ACC112 (cell line): ENCODE measurements around the gene GRWD1.

ENCODE experiments used
- H2AFZ ChIP-seq: fragments of 200-600 bp; sonication (generic); one replicate; pipeline ENCODE4 v1.6.0; 2017; ENCODE audit warnings: antibody characterized with exemption, low read length; ENCODE audit not compliant: unreplicated experiment
- H3K27ac ChIP-seq: fragments of 200-600 bp; sonication (generic); 2 replicates; pipeline ENCODE4 v1.5.1; 2014; ENCODE audit warnings: low read depth, mild to moderate bottlenecking, antibody characterized with exemption, low read length, moderate library complexity
- H3K27me3 ChIP-seq: fragments of 200-600 bp; sonication (generic); 2 replicates; pipeline ENCODE4 v1.6.1; 2014; ENCODE audit warnings: mild to moderate bottlenecking, antibody characterized with exemption, low read length, moderate library complexity, mixed read lengths; ENCODE audit not compliant: insufficient read depth
- H3K36me3 ChIP-seq: fragments of 200-600 bp; sonication (generic); 2 replicates; pipeline ENCODE4 v1.6.1; 2016; ENCODE audit warnings: mild to moderate bottlenecking, antibody characterized with exemption, low read length, moderate library complexity, mixed read lengths; ENCODE audit not compliant: insufficient read depth
- H3K4me1 ChIP-seq: fragments of 200-600 bp; sonication (generic); one replicate; pipeline ENCODE4 v1.6.1; 2016; ENCODE audit warnings: low read length, mixed read lengths; ENCODE audit not compliant: insufficient read depth, unreplicated experiment, control insufficient read depth
- H3K4me3 ChIP-seq: fragments of 200-600 bp; sonication (generic); 2 replicates; pipeline ENCODE4 v1.5.1; 2014; ENCODE audit warnings: mild to moderate bottlenecking, low read depth, low read length
- H3K79me2 ChIP-seq: fragments of 200-600 bp; sonication (generic); one replicate; pipeline ENCODE4 v1.6.0; 2016; ENCODE audit warnings: low read length; ENCODE audit not compliant: control insufficient read depth, unreplicated experiment, insufficient read depth

The GRWD1 gene

DNA sequence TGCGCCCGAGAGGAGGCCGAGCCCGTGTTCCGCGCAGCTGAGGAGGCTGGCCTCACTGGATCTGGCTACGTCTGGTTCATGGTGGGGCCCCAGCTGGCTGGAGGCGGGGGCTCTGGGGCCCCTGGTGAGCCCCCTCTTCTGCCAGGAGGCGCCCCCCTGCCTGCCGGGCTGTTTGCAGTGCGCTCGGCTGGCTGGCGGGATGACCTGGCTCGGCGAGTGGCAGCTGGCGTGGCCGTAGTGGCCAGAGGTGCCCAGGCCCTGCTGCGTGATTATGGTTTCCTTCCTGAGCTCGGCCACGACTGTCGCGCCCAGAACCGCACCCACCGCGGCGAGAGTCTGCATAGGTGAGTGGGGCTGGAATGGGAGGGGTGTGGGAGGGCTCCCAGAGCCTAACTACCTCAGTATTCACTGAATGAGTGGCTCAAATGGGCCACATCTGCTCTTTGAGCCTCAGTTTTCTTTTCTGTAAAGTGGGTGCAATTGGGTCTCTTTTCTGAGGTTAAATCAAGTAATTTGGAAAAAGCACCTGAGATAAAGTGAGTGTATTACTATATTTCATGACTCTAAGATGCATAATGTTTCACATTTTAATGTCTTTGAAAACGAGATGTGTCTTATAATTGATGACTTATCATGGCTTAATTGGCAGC is 40.6 kb upstream of the GRWD1 start:
- no peak overlapping the region for H2AFZ ChIP-seq
- H3K4me1 ChIP-seq: no peaks in the 10 kb centered on the region
- no peak overlapping the region for H3K4me3 ChIP-seq
- no peaks in the 10 kb centered on the region for H3K79me2 ChIP-seq
- H3K27ac ChIP-seq: no peak overlapping the region
- no peaks in the 10 kb centered on the region for H3K27me3 ChIP-seq
- no peaks in the 10 kb centered on the region for H3K36me3 ChIP-seq

DNA sequence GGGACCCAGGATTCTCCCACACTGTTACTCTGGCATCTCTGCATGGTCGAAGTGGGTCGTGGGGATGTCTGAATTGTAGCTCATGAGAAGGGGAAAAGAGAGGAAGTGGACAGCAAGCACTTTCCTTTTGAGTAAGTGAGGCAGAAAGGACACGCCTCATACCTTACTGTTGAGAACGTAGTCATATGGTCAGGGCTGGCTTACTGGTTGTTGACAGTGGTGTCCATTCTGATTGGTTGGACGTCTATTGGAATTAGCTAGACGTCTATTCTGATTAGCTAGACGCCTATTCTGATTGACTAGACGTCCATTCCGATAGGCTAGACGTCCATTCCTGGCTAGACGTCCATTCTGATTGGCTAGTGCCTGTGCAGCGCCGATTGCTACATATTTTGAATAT is 39.9 kb upstream of the GRWD1 start:
- Histone ChIP-seq H3K4me3 (no peak overlapping the region), H3K79me2 (no peaks in the 10 kb centered on the region), H3K4me1 (no peaks in the 10 kb centered on the region), H3K27me3 (no peaks in the 10 kb centered on the region), H3K36me3 (no peaks in the 10 kb centered on the region), H3K27ac (no peak overlapping the region), H2AFZ (no peak overlapping the region)

DNA sequence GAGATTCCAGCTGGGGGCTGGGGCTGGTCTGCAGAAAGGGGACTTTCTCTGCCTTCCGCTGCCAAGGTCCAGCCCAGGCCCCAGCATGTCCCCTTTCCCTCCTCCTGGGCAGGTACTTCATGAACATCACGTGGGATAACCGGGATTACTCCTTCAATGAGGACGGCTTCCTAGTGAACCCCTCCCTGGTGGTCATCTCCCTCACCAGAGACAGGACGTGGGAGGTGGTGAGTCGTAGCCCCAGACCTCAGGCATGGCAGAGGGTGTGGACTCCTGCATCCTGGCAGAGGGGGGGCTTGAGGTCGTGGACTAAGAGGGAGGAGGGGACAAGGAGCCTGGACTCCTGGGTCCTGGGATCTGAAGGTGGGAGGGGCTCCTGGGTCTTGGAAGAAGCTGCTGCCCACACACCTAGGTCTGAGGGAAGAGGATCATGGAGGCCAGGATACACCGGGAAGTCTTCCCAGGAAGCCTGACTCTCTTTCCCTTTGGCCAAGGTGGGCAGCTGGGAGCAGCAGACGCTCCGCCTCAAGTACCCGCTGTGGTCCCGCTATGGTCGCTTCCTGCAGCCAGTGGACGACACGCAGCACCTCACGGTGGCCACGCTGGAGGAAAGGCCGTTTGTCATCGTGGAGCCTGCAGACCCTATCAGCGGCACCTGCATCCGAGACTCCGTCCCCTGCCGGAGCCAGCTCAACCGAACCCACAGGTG is 31.8 kb upstream of the GRWD1 start:
- Histone ChIP-seq H3K27ac (no peak overlapping the region), H3K36me3 (no peaks in the 10 kb centered on the region), H3K79me2 (no peaks in the 10 kb centered on the region), H3K4me1 (peaks cover 14% of the 10 kb centered on the region), H3K4me3 (peak overlapping the region; percentile 74), H2AFZ (peak overlapping the region; percentile 32), H3K27me3 (no peaks in the 10 kb centered on the region)

DNA sequence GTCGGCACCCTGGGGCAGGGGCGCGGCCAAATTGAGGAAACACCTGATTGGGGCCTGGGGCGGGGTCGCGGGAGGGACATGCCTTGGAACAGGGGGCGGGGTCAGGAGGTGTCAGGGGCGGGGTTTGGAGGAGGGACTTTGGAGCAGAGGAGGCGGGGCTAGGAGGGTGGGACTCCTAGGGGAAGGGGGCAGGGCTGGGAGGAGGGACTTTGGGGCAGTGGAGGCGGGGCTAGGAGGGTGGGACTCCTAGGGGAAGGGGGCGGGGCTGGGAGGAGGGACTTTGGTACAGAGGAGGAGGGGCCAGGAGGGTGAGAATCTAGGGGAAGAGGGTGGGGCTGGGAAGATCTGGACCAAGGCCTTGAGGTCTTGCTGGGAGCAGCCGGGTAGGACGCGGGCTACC is 30.4 kb upstream of the GRWD1 start:
- H3K4me1 ChIP-seq: peaks cover 14% of the 10 kb centered on the region
- H3K27me3 ChIP-seq: no peaks in the 10 kb centered on the region
- H2AFZ ChIP-seq: no peak overlapping the region
- no peak overlapping the region for H3K27ac ChIP-seq
- no peaks in the 10 kb centered on the region for H3K36me3 ChIP-seq
- H3K79me2 ChIP-seq: no peaks in the 10 kb centered on the region
- peak overlapping the region; percentile 74 for H3K4me3 ChIP-seq

DNA sequence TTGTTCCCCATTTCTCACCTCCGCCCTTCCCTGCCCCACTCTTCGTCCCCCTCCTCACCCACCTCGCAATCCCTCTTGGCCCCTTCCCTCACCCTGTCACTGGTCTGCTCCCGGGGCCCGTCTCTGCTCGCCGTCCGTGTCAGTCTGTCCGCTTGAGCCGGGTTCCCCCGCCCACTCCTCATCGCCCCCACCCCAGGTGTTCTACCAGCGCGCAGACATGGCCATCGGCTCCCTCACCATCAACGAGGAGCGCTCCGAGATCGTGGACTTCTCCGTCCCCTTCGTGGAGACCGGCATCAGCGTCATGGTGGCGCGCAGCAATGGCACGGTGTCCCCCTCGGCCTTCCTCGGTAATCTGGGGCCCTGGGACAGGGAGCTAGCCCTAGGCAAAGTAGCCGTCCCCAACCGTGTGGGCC is 30.0 kb upstream of the GRWD1 start:
- Histone ChIP-seq H3K4me3 (peak overlapping the region; percentile 57; the same call in 1 of the 2 replicates), H2AFZ (no peak overlapping the region), H3K4me1 (peaks cover 14% of the 10 kb centered on the region), H3K36me3 (no peaks in the 10 kb centered on the region), H3K27ac (no peak overlapping the region), H3K27me3 (no peaks in the 10 kb centered on the region), H3K79me2 (no peaks in the 10 kb centered on the region)

DNA sequence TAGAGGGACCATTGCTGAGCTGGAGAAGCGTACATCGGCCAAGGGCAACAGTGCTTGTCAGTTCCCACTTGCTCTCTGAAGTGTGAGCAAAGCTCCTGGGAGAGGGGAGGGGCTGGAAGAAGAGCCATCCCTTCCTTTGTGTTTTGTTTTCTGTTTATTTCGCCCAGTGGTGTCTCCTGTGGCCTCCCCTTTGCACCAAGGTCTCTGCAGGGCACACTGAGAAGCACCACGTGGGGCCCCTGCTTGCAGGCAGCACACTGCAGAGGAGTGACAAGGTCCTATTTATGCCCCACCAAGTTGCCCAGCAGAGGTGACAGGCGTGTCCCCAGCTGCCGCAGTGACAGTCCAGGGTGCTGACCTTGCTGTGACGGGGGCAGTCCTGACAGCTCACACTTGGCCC is 28.4 kb upstream of the GRWD1 start:
- Histone ChIP-seq H3K27ac (no peak overlapping the region), H3K79me2 (no peaks in the 10 kb centered on the region), H3K27me3 (no peaks in the 10 kb centered on the region), H3K36me3 (no peaks in the 10 kb centered on the region), H3K4me3 (no peak overlapping the region), H3K4me1 (peaks cover 21% of the 10 kb centered on the region), H2AFZ (no peak overlapping the region)

DNA sequence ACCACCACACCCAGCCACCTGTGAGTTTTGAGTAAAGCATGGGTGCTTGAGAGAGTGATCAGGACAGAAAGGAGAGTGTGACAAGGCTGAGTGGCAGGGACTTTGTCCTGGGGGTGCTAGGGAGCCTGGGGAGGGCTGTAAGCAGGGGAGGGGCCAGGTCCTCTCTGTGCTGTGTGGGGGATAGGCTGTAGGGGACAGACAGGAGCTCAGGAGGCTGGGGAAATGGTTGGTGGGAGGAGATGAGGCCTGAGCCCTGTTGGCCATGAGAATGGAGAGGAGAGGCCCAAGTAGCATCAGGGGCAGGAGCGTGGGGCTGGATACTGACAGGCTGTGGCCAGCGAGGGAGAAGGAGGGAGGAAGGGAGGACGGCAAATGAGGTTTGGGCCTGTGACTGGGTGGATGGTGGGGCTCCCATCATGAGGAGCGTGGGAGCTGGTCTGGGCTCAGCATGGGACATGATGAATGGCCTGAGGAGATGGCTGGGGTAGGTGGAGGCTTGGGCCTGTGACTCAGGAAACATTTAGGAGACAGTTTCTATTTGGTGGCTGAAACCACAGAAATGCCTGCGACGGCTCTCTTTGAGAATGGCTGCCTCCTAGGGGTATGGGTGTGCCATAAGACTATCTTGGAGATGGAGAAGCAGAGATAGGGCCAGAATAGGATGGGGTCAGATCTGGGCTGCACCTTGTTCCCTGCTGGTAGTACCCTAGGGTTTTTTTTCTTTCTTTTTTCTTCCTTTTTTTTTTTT is 27.3 kb upstream of the GRWD1 start:
- Histone ChIP-seq H3K4me1 (peaks cover 21% of the 10 kb centered on the region), H3K27ac (no peak overlapping the region), H3K4me3 (no peak overlapping the region), H3K36me3 (no peaks in the 10 kb centered on the region), H2AFZ (no peak overlapping the region), H3K79me2 (no peaks in the 10 kb centered on the region), H3K27me3 (no peaks in the 10 kb centered on the region)

DNA sequence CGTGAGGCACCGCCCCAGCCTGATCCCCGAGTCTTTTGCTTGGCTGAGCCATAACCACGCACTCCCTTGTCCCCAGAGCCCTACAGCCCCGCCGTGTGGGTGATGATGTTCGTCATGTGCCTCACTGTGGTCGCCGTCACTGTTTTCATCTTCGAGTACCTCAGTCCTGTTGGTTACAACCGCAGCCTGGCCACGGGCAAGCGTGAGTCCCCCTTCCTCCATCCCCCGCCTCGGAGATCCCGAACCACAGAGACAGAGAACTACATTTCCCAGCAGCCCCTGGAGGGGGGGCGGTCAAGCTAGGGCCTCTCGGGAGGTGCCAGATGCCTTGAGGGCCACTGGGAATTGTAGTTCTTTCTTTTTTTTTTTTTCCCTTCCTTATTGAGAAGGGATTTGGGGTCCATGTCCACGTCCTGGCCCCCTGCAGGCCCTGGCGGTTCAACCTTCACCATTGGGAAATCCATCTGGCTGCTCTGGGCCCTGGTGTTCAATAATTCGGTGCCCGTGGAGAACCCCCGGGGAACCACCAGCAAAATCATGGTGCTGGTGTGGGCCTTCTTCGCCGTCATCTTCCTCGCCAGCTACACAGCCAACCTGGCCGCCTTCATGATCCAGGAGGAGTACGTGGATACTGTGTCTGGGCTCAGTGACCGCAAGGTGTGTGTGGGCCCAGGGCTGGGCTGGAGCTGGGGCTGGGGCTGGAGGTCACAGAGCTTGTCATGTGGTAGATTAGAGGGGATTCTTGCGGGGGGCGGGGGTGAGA is 26.4 kb upstream of the GRWD1 start:
- H2AFZ ChIP-seq: no peak overlapping the region
- H3K36me3 ChIP-seq: no peaks in the 10 kb centered on the region
- H3K4me3 ChIP-seq: no peak overlapping the region
- H3K4me1 ChIP-seq: peaks cover 13% of the 10 kb centered on the region
- H3K27me3 ChIP-seq: no peaks in the 10 kb centered on the region
- H3K27ac ChIP-seq: no peak overlapping the region
- no peaks in the 10 kb centered on the region for H3K79me2 ChIP-seq

DNA sequence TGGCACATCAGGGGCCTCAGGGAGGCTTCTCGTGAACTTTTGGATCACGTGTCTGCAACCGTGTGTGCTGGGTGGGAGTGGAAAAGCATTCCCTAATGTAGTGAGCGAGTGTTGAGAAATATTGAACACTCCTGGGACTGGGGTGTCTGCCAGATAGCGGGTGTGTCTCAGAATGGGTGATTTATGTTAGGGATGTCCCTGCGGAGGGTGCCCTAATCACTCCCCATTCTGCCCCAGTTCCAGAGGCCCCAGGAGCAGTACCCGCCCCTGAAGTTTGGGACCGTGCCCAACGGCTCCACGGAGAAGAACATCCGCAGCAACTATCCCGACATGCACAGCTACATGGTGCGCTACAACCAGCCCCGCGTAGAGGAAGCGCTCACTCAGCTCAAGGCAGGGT is 24.2 kb upstream of the GRWD1 start:
- Histone ChIP-seq H2AFZ (no peak overlapping the region), H3K79me2 (no peaks in the 10 kb centered on the region), H3K27ac (no peak overlapping the region), H3K4me3 (no peak overlapping the region), H3K4me1 (peaks cover 12% of the 10 kb centered on the region), H3K27me3 (no peaks in the 10 kb centered on the region), H3K36me3 (no peaks in the 10 kb centered on the region)

DNA sequence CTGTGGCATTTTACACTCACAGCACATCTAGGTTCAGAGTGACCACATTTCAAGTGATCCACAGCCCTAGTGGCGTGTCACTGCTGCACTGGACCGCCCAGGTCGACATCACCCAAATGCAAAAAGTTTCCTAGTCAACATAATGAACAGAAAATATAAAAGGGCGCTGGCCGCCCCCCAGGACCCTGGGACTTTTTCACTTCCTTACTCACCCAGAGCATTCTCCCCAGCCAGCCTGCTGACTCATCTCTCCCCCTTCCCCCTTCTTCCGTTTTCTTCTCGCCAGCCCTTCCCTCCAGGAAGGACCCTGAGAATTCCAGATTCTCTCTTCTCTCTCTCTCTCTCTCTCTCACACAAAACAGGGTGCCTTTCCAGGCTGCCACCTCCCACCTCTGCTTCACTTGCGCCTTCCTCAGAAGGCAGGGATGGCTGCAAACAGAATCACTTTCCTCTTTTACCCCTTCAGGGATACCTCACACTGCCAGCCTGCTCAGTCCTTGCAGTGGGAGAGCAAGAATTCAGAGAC is 21.0 kb upstream of the GRWD1 start:
- Histone ChIP-seq H3K27ac (peak overlapping the region; percentile 50), H3K4me1 (peaks cover 12% of the 10 kb centered on the region), H3K4me3 (no peak overlapping the region), H3K36me3 (no peaks in the 10 kb centered on the region), H3K27me3 (no peaks in the 10 kb centered on the region), H3K79me2 (no peaks in the 10 kb centered on the region), H2AFZ (peak overlapping the region; percentile 89)
